Measurements from ENCODE around the gene UBALD1. TPM values are rescaled to one million over a fixed set of nuclear protein-coding genes. Genes with fewer than 3 reads are reported as not detected.

Gene UBALD1
- total and polyA plus RNA-seq, 10 of the 15 experiments (the other 5 are each of a cell fraction or from before 2014, with no cell fraction given) = 0.05 to 32.7 (median 5.1) TPM

GRCh38 chr16:4608704-4608980 is 6.0 kb downstream of the UBALD1 start:
- H3K4me1 ChIP-seq (ENCODE audit: control insufficient read depth, insufficient read depth, low read length) = peaks cover 6% of the 10 kb centered on the region; the same call in 1 of the 2 replicates
- ATAC-seq (no peak), FAIRE-seq (no peak), DNase-seq (ENCODE audit: low read depth, low spot score) (no peak)
- H3K27ac ChIP-seq (ENCODE audit: control insufficient read depth, insufficient read depth) = no peak overlapping the region
- no peak overlapping the region for H3K4me2 ChIP-seq (ENCODE audit: control insufficient read depth, insufficient read depth)
- intact Hi-C loops (cut with micrococcal nuclease; ENCODE audit: unreplicated experiment) = no loop called here
- in situ Hi-C loops (cut with MboI) = no loop called here
- peaks cover 17% of the 10 kb centered on the region for H3K79me2 ChIP-seq (ENCODE audit: control insufficient read depth, insufficient read depth, low read length)
- ChIA-PET RAD21 (ENCODE audit: unreplicated experiment) (no interaction called here), POLR2A (no interaction called here), SMC1A (ENCODE audit: uncharacterized antibody, unreplicated experiment) (no interaction called here), CTCF (no interaction called here)
- TF ChIP-seq, protein P1, sequence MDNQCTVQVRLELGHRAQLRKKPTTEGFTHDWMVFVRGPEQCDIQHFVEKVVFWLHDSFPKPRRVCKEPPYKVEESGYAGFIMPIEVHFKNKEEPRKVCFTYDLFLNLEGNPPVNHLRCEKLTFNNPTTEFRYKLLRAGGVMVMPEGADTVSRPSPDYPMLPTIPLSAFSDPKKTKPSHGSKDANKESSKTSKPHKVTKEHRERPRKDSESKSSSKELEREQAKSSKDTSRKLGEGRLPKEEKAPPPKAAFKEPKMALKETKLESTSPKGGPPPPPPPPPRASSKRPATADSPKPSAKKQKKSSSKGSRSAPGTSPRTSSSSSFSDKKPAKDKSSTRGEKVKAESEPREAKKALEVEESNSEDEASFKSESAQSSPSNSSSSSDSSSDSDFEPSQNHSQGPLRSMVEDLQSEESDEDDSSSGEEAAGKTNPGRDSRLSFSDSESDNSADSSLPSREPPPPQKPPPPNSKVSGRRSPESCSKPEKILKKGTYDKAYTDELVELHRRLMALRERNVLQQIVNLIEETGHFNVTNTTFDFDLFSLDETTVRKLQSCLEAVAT (IDR thresholded peaks at IDR 0.05) = no peak
- TF ChIP-seq SREBF2 (IDR thresholded peaks at IDR 0.05; ENCODE audit: low read length) (no peak), ZBTB33 (IDR thresholded peaks at IDR 0.05) (no peak), STAT3 (IDR thresholded peaks at IDR 0.05; ENCODE audit: low read depth, low read length) (no peak), BRCA1 (IDR thresholded peaks at IDR 0.05; ENCODE audit: low read depth, low read length) (no peak), NR2F1 (conservative IDR thresholded peaks at IDR 0.05) (no peak)
- no peak overlapping the region for H3K9ac ChIP-seq (ENCODE audit: control insufficient read depth, insufficient read depth, low read length)
- H3K9me3 ChIP-seq (replicated peaks; ENCODE audit: control insufficient read depth, insufficient read depth, low read length) = no peaks in the 10 kb centered on the region
- H4K20me1 ChIP-seq (ENCODE audit: control insufficient read depth, insufficient read depth) = no peaks in the 10 kb centered on the region
- no peak overlapping the region for H2AFZ ChIP-seq (ENCODE audit: control insufficient read depth, low read depth, low read length)
- no peaks in the 10 kb centered on the region for H3K27me3 ChIP-seq (replicated peaks in 1 of 2; ENCODE audit: control insufficient read depth in 2 of 2, insufficient read depth in 2 of 2, low read length in 1 of 2)
- peaks cover 0 to 10% of the 10 kb centered on the region in 2 experiments; a peak in 2 of 4 replicates for H3K36me3 ChIP-seq (ENCODE audit: control insufficient read depth in 2 of 2, insufficient read depth in 2 of 2, low read length in 1 of 2)
- BruUV-seq (replicated peaks) = no TSS peak
- H3K4me3 ChIP-seq = no peak overlapping the region
- WGBS (ENCODE audit: insufficient coverage, insufficient replicate concordance, low lambda C conversion rate, missing lambda C conversion rate) = 70% methylated on average over 8 of the region's 8 CpGs

All from GM12878 (cell line).